ENCODE data around the gene TMEM178A.

TMEM178A gene

DNA sequence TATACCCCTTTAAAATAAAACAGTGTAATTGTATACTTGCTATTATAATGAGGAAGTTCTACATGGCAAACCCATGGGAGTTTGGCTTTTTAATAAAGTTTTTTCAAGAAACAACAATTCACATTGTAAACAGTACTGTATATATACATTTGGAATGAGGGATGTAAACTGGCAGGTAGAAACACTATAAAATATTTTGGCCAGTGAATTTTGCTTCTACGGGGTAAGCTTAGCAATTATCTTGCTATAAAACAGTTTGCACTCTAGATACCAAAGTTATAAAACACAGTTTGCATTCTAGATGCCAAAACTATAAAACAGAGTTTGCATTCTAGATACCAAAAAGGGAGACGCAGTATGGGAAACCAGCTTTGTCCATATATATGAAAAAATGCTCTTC lies 96.7 kb downstream of the TMEM178A start:
- DNase-seq, result no peak

Data from NCI-H1417 (cell line).